GM12874 (cell line): ENCODE results near the gene KCNN1.

Experiments used
- TF ChIP-seq, protein P1 (sequence below): IDR thresholded peaks from 2 replicates; pipeline ENCODE4 v1.5.1; 2011; ENCODE audit warnings: low read depth, mild to moderate bottlenecking, control low read depth, low read length, moderate library complexity; ENCODE audit not compliant: insufficient read depth

The KCNN1 gene

DNA sequence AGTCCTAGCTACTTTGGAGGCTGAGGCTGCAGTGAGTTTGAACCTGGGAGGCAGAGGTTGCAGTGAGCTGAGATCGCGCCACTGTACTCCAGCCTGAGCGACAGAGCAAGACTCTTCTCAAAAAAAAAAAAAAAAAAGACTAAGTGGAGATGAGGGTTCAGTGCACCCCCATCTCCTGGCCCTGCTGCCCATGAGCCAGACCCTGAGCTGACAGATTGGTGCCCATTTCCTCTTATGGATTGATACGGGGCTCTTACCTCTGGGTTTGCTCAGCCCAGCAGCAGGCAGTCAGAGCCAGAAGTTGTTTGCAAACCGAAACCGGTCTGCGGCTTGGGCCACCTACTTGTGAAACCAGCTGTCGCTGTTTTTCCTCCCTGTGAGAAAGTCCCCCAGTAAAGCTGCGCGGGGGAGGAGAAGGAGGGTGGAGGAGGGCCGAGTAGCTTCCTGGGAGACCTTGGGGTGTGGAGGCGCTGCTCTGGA lies 78.0 kb downstream of the KCNN1 start:
- TF ChIP-seq, protein P1, sequence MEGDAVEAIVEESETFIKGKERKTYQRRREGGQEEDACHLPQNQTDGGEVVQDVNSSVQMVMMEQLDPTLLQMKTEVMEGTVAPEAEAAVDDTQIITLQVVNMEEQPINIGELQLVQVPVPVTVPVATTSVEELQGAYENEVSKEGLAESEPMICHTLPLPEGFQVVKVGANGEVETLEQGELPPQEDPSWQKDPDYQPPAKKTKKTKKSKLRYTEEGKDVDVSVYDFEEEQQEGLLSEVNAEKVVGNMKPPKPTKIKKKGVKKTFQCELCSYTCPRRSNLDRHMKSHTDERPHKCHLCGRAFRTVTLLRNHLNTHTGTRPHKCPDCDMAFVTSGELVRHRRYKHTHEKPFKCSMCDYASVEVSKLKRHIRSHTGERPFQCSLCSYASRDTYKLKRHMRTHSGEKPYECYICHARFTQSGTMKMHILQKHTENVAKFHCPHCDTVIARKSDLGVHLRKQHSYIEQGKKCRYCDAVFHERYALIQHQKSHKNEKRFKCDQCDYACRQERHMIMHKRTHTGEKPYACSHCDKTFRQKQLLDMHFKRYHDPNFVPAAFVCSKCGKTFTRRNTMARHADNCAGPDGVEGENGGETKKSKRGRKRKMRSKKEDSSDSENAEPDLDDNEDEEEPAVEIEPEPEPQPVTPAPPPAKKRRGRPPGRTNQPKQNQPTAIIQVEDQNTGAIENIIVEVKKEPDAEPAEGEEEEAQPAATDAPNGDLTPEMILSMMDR, result no peak

DNA sequence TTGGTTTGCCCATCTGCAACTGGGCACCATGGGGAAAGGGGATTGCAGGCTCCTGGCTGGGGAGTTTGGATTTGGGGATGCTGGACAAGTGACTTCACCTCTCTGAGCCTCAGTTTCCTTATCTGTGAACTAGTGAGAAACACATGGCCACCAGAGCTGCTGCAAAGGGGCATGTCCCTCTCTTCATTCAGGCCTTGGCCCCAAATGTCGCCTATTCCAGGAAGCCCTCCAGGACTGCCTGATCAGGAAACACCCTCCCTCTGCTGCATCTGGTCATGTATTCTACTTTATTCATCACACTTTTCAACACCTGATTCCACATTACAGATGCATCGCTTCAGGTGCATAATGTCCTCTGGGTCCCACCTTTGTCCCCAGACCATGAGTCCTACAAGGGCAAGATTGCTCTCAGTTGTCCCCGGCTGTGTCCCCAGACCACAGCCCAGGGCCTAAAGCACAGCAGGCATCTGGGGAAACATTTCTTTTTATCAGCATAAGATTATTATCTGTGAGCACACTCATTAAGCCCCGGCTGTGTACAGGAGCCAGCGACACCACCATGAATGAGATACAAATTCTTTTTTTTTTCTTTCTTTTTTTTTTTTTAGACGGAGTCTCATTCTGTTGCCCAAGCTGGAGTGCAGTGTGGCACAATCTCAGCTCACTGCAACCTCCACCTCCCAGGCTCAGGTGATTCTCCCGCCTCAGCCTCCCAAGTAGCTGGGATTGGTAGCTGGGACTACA lies 78.6 kb downstream of the KCNN1 start:
- TF ChIP-seq, protein P1, result no peak

DNA sequence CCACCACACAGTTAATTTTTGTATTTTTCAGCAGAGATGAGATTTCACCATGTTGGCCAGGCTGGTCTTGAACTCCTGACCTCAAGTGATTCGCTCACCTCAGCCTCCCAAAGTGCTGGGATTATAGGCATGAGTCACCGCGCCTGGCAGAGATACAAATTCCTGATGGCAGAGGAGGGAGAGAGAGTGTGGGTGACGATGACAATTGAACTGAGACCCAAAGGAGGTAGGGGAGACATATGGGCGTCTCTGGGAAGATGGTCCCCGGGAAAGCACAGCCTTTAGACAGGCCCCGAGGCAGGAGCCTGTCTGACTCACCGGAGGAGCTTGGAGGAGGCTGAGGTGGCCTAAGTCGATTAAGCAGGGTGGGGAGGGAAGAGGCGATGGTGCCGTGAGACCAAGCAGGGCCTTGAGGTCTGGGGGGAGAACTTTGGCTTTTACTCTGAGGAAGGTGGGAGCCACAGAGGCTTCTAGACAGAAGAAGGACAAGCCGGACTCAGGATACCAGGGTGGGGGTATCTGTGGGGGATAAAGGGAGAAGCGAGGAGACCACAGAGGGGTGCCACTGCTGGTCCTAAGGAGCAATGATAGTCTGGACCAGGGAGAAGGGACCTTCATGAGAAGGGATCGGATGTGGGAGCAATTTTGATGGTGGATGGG lies 79.3 kb downstream of the KCNN1 start:
- TF ChIP-seq, protein P1, result no peak

DNA sequence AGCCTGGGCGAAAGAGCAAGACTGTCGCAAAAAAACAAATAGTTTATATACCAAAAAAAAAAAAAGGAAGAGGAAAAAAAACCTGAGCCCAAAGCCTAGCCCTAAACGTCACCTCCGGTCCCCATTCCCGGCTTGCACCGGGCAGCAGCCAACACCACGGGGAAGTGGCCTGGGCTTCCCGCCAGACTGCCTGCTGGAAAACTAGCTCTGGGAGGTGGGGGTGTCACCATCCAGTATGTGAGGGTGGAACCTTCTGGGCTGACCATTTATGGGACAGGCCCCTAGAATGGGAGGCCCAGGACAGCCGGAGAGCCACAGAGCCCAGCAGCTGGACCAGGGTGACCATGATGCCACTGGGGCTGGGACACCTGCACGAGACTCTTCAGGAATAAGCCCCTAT lies 82.5 kb downstream of the KCNN1 start:
- TF ChIP-seq, protein P1, result no peak
